ENCODE data around the gene ZCCHC9.
A peak's percentile ranks its signal among the peaks of the same experiment; 100 is the strongest.
"Not testable (repeated sequence)": the region's sequence is repeated elsewhere in the genome, so short reads cannot be mapped to it uniquely, and the experiment has no call there.

The ZCCHC9 gene

DNA sequence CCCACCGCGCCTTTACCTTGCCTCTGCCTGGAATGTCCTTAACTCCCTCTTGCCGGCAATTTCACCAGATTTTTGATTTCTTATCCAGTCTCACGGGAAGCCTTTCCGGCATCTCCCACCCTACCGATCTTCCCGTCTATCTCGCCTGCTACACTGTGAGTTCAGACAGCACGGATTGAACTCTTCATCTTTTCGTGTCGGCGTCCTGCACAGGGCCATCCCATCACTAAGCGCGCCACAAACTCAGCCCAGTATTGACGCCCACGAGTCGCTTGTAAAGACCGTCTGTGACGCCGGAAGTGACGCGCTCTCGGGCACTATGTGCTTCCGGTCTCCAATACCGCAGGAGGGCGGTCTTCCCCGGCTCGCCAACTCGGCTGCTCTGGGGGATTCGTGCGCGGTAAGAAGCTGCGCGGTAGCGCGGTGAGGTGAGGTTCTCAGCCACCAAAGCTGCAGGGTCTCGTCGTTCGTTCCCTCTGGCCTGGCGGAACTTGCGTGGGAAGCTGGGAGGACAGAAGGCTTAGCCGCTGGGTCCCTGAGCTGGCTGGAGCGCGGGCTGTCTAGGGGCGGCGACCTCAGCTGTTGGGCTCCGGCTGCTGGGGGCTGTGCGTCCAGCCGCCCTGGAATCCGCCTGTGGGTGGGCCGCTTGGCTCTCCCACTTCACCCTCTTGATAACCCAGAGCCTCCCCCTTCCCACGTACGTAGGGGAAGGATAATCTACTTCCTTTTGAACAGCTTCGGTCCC lies at the start of gene ZCCHC9:
TSS of gene ZCCHC9 (plus strand) at position 317 of the 745 bp plus-strand sequence. CDS start 3,171 bp downstream, outside the sequence.
- peak; percentile 96 for DNase-seq (ENCODE audit: low read depth)

DNA sequence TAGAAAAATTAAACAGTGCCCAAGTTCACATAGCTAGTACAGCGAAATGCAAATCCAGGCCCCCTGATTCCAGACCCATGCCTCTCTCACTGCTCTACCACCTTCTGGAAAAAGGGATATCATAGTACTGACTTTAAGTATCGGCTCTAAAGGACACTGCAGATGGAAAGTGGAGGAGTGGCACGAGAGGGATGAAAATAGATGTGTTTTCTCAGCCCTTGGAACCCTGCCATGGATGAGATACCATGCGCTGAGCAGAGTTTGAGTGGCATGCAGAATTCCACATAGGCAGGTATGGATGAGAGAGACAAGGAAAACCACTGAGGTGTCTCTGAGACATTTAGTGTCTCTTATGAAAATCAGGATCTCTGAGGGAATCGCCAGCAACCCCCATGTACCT lies 49.5 kb upstream of the ZCCHC9 start:
- no peak for DNase-seq (ENCODE audit: low read depth)

GRCh38 chr5:81252904-81253303 lies 48.5 kb upstream of the ZCCHC9 start:
- no peak for DNase-seq (ENCODE audit: low read depth)

DNA sequence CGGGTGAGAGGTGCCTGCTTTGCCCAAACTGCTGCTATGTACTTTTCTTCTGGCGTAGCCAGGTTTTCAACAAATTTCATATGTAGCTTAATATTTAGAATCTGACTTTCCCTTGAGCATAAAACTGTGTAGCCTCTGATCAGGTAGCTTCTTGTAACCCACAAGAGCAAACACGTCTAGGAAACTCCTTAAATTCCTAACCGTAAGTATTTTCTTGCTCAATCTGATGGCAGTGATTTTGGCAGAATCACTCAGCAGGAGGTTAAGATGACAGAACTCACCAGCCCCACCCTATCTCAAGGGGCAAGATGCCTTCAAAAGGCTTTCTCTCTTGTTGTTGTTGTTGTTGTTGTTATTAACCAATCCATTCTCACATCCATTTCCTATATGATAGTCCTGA lies 47.5 kb upstream of the ZCCHC9 start:
- DNase-seq (ENCODE audit: low read depth), result no peak

GRCh38 chr5:81254886-81255559 lies 46.4 kb upstream of the ZCCHC9 start:
- DNase-seq (ENCODE audit: low read depth), result no peak

- no peak for DNase-seq (ENCODE audit: low read depth)
Measured at GRCh38 chr5:81256766-81257165, 44.6 kb upstream of the ZCCHC9 start.

DNA sequence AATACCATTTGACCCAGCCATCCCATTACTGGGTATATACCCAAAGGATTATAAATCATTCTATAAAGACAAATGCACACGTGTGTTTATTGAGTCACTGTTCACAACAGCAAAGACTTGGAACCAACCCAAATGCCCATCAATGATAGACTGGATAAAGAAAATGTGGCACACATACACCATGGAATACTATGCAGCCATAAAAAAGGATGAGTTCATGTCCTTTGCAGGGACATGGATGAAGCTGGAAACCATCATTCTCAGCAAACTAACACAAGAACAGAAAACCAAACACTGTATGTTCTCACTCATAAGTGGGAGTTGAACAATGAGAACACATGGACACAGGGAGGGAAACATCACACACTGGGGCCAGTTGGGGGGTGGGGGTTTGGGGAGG lies 38.6 kb upstream of the ZCCHC9 start:
- not testable (repeated sequence) for DNase-seq (ENCODE audit: low read depth)

DNA sequence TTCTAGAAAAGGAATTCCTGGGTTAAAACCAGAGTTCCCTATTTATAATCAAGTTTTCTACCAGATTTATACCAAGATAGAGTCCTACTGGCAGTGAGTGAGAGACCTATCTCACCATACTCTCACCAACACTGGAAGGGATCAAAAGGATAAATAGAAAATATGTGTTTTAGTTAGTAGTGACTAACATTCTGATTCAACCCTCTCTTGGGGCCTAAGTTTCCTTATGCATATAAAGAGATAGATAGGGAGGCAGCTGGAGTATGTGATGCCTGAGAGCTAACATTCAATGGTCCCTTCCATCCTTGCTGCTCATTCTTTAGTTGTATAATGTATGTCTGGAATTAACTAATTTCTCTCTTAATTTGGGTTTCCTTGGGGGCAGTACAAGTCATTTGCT lies 36.3 kb upstream of the ZCCHC9 start:
- peak; percentile 24 for DNase-seq (ENCODE audit: low read depth)

DNA sequence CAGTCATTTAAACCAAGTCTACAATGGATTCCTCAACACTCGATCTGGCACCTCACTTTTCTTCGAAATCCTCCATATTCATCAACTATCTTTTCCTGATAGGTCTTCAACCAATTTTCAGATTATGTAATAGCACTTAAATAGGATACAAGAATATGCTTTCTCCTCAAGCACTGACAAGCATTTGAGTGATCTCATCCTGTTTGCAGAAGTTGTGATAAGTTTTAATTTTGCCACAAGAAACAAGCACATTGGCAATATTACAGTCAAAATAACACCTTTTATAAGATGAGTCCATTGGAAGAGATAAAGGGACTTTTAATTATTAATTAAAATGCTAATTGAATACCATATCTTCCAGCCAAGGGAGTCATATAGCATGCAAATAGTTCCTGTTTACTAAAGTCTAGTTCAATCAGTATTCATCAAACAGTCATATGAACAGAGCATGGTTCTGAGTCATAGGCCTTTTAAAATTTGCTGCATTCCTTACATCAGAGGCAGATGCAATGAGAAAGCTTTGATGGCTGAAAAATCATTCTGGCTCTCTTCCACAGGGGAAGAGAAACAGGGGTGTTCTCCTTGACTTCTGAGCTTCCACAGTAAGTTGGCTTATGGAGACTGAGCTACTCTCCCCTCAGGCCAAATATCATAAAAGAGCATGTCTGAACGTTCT lies 32.7 kb upstream of the ZCCHC9 start:
- DNase-seq (ENCODE audit: low read depth), result peak; percentile 93

DNA sequence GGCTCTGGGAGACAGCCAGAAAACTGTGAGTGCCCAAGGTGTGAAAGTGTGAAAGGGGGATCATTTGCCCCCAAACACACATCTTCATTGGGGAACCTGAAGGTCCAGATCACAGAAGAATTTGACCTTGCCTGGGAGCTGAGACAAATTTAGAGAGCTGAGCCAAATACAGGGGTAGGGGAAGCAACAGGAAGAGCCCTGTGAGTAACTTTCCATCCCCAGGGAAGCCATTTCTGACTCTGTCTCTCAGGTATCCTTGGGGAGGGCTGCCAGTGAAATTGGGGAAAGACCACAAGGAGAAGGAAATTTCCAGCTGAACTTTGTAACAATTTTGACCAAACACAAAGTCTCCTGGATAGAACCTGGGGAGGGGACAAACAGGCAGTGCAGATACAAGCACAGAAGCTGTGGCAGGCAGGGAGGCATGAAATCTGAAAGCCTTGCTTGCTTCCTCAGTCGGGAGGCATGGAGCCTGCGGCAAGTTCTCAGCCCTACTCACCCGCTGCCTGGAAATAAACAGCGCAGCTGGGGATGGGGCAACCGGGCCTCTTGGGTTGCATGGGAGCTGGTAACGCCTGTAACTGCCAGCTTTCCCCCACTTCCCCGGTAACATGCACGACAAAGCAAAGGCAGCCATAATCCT lies 31.5 kb upstream of the ZCCHC9 start:
- no peak for DNase-seq (ENCODE audit: low read depth)

- DNase-seq (ENCODE audit: low read depth), result not testable (repeated sequence)
Measured at GRCh38 chr5:81270394-81271027, 30.9 kb upstream of the ZCCHC9 start.

DNA sequence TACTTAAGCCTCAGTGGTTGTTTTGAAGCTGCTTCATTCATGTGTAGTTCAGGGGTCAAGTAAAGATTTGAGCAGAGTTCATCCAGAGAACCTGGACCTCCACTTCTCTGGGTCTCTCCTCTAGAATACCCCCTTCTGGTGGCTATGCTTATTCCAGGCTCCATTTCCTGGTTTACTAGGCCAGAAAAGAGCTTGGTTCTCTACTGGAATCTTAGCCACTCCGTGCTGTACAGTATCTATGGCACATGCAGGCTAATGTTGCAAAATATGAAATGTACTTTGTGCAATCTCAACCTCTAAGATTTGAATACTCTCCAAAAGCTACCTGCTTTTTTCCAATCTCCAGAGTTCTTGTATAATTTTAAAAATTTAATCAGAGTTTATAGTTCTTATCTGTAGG lies 17.4 kb upstream of the ZCCHC9 start:
- DNase-seq (ENCODE audit: low read depth), result peak; percentile 45

GRCh38 chr5:81286059-81286617 lies 15.2 kb upstream of the ZCCHC9 start:
- no peak for DNase-seq (ENCODE audit: low read depth)

- no peak for DNase-seq (ENCODE audit: low read depth)
Measured at GRCh38 chr5:81288021-81288433, 13.4 kb upstream of the ZCCHC9 start.

GRCh38 chr5:81290146-81290545 lies 11.2 kb upstream of the ZCCHC9 start:
- no peak for DNase-seq (ENCODE audit: low read depth)

DNA sequence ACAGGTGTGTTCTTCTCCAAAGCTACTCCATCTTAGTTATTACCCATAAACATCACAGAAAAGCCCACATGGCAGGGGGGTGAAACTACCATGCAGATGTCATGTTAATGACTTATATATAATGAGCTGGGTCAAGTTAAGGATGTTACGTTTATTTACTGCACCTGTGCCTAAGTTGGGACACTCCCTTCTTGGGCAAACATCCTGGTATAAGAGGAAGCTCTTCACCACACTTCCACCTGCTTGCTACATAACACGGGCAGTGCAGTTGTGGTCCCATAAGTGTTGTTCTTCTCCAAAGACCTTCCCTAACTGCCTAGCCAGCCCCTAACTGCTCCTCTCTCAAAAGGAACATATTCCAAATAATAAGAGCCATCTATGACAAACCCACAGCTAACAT lies 9.3 kb upstream of the ZCCHC9 start:
- no peak for DNase-seq (ENCODE audit: low read depth)

DNA sequence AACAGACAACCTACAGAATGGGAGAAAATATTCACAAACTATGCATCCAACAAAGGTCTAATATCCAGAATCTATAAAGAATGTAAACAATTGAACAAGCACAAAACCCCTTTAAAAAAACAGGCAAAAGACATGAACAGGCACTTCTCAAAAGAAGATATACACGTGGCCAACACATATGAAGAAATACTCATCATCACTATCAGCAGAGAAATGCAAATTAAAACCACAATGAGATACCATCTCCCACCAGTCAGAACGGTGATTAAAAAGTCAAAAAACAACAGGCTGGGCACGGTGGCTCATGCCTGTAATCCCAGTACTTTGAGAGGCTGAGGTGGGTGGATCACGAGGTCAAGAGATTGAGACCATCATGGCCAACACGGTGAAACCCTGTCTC lies 7.4 kb upstream of the ZCCHC9 start:
- DNase-seq (ENCODE audit: low read depth), result not testable (repeated sequence)

- no peak for DNase-seq (ENCODE audit: low read depth)
Measured at GRCh38 chr5:81297531-81297930, 3.9 kb upstream of the ZCCHC9 start.

DNA sequence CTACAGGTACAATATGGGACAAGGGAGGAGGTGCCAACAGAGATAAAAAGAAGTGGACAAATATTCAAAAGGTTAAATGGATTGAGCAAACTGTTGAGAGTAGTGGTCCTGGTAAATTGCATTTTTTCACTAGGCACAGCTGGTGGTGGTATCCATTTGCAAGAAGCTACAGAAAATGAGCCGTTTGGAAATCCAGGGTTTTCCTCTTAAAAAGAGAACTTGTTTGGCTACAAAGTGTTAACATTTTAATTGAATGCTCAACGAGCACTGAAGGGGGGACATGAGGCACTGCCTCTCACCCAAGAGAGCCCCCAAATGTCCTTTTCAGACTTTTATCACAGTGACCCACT lies 491 bp upstream of the ZCCHC9 start:
- peak; percentile 5 for DNase-seq (ENCODE audit: low read depth)

DNA sequence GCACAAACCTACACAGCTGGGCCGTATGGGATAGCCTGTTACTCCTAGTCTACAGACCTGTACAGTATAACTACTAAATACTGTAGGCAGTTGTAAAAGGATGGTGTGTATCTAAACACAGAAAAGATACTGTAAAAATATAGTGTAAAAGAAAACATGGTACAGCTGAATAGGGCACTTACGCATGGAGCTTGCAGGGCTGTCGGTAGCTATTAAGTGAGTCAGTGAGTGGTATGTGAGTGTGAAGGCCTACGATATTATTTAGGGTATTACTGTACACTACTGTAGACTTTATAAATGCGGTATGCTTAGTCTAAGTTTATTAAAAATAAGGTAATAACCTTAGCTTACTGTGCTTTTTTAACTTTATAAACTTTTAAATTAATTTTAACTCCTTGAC lies 1.2 kb downstream of the ZCCHC9 start:
- DNase-seq (ENCODE audit: low read depth), result no peak

GRCh38 chr5:81303563-81303962 lies 2.2 kb downstream of the ZCCHC9 start:
- peak; percentile 96 for DNase-seq (ENCODE audit: low read depth)

GRCh38 chr5:81305785-81306184 lies 4.4 kb downstream of the ZCCHC9 start:
- no peak for DNase-seq (ENCODE audit: low read depth)

Data from iris pigment epithelial cell (primary cell).